Measurements from ENCODE around the gene EFNB2.

The EFNB2 gene

DNA sequence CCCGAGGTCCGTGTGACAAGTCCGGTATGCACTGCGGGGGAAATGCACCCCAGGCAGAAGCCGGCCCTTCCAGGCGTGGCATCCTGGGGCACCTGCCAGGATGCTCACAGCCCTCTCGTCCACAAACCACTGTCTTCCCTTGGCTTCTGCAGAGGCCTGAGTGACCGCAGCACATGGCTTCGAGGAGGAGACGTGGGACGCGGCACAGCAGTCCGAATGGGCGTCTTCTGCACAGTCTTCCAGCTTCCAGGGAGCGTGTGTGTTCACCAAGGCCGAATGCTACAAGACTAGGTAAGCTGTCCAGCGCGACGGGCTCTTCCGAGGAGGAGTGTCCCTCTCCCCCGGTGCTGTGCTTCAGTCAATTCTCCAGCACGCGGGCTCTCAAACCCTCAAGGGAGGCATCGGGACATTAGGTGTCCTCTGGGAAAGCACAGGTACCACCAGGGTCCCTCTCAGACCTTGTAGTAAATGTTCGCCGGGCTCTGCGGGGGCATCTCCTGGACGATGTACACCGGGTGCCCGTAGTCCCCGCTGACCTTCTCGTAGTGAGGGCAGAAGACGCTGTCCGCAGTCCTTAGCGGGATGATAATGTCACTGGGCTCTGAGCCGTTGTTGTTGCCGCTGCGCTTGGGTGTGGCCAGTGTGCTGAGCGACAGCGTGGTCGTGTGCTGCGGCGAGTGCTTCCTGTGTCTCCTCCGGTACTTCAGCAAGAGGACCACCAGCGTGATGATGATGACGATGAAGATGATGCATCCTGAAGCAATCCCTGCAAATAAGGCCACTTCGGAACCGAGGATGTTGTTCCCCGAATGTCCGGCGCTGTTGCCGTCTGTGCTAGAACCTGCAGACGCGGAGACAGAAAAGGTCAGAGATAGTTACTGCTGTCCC lies 42.6 kb downstream of the EFNB2 start:
- in situ Hi-C loops (cut with MboI; ENCODE audit: low pct_unique_long_range_greater_than_20kb, low sequenced_read_pairs), result no loop called here
- no peak for DNase-seq

DNA sequence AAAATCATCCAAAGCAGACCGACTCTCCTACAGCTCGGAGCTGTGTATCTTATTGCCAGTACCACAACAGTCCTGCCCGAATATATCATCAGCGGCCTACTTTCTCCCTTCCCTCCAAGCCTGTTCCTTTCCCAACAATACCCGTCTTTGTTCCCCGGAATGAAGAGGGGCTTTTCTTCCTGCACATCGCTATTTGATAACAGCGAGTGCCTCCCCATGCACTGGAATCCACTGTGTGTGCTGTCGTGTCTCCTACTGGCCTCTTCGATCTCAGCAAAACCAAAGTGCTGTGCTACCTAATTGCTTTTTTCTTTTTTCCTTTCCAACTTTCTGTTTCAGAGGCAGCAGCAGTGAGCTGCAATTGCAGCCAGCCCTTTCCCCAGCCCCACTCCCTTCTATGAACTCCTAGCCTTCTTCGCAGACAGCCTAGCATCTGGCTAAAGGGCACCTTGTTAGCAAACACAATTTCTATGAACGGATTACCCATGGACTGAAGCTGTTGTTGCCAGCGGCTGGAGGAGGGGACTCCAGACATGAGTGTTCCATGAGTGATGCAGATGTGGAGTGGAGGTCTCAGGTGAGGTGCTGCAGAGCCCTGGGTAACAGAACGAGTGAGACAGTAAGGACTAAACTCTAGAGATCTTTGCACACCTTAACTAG lies 43.4 kb downstream of the EFNB2 start:
- in situ Hi-C loops (cut with MboI; ENCODE audit: low pct_unique_long_range_greater_than_20kb, low sequenced_read_pairs), result no loop called here
- DNase-seq, result no peak

DNA sequence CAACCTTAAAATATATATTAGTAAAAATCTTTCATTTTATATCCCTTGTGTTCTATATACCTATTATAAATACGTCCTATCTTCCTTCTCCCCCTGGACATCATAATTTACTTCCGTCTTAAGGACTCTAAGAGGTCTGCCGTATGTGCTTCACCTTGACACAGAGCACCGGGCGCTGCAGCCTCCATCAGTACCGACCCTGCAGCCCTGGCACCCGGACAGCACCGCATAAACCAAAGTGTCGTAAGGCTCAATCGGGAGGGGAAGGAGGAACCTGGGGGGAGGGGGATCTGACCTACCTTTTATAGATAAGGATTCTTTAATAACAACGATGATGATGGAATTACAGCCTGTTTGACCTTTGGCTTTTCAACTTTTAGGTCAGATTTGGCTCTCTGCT lies 44.0 kb downstream of the EFNB2 start:
- in situ Hi-C loops (cut with MboI; ENCODE audit: low pct_unique_long_range_greater_than_20kb, low sequenced_read_pairs), result no loop called here
- no peak for DNase-seq

DNA sequence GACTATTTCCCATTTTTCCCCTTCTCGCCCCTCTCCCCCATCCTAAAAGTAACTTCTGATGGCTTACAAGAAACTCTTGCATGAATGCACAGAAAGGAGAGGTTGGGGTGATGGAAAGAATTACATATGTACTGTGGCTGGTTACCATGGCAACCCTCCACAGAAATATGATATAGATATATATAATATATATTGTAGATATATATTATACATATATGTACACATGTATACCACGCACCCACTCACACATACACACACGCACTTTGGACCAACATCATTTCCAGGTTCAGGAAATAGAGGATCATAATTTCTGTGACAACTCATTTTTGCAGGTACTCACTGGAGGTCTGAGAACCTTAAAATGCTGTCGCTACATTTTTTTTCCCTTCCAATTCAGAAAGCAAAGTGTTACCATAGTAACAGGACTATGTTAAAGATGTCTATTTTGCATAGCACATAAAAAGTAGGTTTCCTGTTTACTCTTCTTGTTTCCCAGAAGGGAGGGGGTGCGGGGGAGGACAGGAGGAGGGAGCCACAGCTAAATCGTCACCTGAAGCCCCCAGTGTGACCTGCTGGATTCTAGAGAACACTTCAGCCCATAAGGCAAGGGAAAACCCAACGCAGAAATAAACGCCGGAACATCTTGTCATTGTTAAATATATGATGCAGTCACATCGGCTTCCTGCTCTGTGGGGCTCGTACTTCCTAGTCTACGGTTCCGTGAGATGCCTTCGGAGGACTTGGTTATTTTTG lies 44.7 kb downstream of the EFNB2 start:
- in situ Hi-C loops (cut with MboI; ENCODE audit: low pct_unique_long_range_greater_than_20kb, low sequenced_read_pairs), result no loop called here
- DNase-seq, result no peak

DNA sequence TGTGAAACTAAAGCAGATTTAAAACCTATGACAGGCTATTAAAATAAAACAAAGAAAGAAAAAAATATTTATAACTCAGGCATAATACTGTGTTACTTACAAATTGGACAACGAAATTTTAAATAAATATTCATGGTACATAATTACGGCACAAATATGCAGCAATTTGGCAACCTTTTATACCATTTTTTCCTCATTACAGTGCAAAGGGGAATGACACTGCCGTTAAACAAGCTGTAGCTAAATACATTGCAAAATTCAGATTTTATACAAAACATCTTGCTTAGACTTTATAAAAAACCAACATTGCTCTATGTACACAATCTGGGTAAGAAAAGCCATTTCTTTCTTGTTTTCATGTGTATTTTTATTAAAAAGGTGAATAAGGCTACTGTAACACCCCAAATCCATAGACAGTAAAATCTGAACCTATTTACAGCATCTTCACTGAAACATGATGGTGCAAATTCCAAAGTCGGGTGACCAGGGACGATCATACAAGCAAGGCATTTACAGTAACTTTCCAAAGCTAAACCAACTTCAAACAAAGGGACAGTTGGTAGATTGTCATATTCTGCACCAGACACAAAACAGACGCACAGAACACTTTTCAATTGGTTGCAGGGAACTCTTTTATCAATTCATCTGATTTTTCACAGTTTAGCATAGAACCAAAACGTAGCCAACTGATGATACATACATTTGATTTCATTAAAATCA lies 45.5 kb downstream of the EFNB2 start:
- DNase-seq, result no peak
- in situ Hi-C loops (cut with MboI; ENCODE audit: low pct_unique_long_range_greater_than_20kb, low sequenced_read_pairs), result no loop called here

DNA sequence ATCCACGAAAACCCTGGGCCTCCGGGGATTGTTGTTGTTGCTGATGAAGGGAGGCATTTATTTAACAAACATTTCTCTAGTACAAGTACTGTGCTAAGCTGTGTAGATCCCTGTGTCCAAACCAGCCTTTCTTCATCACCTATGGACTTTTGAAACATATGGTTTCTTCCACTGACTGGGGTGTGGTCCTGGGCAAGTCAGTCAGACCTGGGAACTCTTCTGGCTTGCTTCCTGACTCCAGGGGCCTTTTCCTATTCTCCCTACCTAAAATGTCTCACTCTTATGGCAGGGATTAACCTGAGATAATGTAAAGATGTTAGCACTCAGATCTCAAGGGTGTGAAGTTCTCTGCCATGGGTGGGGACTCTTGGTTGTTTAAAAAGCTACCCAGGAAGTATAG lies 46.8 kb downstream of the EFNB2 start:
- in situ Hi-C loops (cut with MboI; ENCODE audit: low pct_unique_long_range_greater_than_20kb, low sequenced_read_pairs), result no loop called here
- DNase-seq, result no peak

DNA sequence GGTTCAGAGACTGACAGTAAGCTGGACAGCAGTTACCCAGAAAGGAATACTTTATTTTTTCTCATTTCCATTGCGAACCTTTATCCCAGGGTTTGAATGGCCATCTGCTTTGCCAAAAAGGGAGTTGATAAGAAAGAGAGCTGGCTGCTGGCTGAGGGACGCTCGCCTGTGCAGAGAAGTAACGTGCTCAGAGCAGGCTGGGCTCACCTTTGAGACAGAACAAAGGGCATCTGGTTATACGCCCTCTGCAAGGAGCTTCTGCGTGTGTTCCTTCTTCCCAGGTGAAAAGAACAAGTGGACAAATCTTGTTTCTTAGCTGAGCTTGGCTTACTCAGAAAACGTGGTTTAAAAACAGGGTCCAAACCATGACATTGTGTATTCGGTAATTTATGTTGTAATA lies 47.4 kb downstream of the EFNB2 start:
- in situ Hi-C loops (cut with MboI; ENCODE audit: low pct_unique_long_range_greater_than_20kb, low sequenced_read_pairs), result no loop called here
- no peak for DNase-seq

DNA sequence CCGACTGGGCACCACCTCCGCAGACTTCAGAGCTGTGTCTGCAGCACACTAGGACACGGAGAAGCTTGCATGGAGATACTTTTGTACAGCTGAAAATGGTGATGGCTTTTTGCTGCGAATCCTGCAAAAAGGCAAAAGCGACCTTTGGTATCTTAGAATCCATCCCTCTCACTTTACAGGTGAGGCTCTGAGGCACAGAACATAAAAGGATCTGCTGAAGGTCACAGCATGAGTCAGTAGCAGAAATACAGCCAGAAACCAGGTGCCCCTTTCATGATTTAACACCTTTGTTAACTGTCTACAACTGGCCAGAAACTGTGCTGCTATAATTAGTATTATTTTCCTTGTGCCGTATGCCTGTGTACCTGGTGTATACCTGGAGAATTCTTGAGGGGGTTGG lies 48.3 kb downstream of the EFNB2 start:
- in situ Hi-C loops (cut with MboI; ENCODE audit: low pct_unique_long_range_greater_than_20kb, low sequenced_read_pairs), result no loop called here
- DNase-seq, result no peak

DNA sequence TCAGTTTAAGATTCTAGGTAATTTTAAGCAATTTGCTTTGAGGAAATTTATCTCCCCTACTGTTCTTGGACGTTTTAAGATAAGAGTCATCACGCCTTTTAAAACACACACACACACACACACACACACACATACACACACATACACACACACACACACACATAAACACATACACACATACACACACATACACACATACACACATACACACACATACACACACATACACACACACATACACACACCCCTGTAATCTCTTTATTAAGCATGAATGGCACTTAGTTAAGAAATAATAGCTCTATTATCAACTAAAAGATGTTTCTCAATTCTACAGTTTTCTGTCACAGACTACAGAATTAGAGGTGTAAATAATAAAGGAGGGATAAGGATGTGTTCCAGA lies 49.2 kb downstream of the EFNB2 start:
- in situ Hi-C loops (cut with MboI; ENCODE audit: low pct_unique_long_range_greater_than_20kb, low sequenced_read_pairs), result no loop called here
- DNase-seq, result no peak

DNA sequence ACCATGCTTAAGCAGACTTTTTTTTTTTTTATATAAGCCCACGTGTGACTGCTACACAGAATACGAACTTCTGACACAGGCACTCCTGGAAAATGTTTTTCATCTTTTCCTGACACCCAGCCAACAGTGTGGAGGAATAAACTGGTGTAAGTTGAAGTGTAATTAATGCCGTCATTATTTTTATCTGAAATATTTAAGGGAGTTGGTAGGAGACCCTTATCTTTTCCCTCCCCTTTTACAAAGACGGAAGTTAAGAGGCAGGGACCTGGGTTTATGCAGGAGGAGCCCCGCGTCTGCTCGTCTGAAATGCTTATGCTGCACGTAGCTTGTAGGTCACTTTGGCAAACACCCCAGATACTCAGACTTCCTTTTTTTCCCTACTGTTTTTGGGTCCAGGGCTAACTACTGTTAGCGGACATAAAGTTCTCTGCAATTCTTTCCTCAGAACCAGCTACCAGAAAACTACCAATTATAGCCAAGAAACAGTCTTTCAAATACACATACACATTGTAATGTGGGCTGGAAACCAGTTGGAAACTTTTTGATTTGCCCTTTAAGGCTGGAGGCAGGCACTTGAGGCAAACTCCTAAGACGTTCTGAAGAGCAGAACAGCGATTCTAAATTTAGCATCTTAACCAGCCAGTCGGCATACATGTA lies 50.8 kb downstream of the EFNB2 start:
- in situ Hi-C loops (cut with MboI; ENCODE audit: low pct_unique_long_range_greater_than_20kb, low sequenced_read_pairs), result no loop called here
- DNase-seq, result peak; percentile 53

DNA sequence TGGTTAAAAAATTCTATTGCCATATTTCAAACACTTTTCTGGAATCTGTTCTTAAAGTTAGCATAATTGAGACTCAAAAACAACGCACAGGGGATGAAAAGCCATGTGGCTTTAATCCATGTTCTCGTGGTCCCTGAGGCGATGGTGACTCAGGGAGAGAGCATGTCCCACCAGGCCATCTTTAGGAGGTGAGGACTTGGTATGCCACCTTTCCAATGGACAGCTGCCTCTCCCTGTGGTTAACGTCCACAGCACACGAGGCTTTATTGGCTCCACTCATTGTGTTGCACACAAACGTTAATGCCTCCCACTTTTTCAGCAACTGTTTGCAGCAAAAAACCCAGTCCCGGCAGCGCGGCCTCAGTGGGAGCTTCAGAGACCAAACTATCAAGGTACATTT lies 51.4 kb downstream of the EFNB2 start:
- DNase-seq, result no peak
- in situ Hi-C loops (cut with MboI; ENCODE audit: low pct_unique_long_range_greater_than_20kb, low sequenced_read_pairs), result no loop called here

DNA sequence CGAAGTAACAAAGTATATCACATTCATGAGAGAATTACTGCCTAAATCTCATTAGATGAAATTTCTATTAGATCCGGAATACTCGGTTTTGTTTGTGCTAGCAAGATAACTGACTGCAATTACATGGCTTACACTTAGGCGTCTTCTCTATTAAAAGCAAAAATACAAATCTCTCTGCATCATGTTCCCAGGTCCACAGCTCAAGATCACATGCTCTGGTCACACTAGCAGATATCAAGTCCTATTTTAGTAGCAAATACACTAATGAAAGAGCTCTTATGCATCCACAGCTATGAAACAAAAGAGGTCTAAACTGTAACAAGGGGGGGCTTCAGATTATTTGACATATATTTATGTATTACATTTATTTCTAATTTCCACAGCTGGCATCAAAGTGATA lies 53.5 kb downstream of the EFNB2 start:
- no peak for DNase-seq
- in situ Hi-C loops (cut with MboI; ENCODE audit: low pct_unique_long_range_greater_than_20kb, low sequenced_read_pairs), result no loop called here

DNA sequence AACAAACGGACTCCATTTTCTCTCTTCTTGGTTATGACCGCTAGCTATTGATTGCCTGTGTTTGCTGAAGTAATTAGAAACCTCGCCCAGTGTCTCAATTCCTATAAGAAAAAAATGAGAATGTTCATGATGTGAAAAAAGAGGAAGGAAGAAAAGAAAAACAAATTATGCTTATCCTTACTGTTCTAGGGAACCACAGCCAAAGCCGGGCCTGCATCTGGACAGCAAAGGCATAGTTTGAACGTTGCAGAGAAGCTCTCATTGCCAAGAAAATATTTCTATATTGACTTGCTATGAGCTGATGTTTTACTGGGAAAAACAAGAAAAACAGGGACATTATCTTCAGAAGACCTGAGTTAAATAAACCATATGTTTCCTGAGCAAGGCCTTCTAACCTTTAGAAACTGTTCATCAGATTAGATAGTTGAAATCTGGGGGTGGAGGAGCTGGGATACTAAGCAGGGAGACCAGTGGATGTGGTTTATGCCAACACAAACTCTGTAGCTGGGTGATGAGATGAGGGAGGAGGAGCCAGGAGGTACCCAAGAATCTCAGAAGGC lies 55.0 kb downstream of the EFNB2 start:
- in situ Hi-C loops (cut with MboI; ENCODE audit: low pct_unique_long_range_greater_than_20kb, low sequenced_read_pairs), result no loop called here
- DNase-seq, result no peak

DNA sequence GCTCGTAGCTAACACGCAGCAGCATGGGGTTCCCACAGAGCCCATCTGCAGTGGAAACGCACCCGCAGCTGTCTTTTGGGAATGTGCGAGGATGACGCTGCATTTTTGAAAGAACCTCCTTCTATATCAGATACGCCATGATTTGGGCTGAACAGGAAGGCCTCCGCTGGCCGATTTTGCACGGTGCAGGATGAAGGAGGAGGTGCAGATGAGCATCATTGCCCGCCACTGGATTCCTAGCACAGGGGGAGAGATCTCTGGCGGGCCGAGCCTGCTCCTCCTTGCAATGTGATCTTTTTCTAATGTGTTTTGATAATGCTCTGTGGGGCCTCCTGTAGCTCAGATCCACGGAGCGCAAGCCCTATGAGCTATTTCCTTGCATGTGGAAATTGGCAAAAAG lies 55.5 kb downstream of the EFNB2 start:
- no peak for DNase-seq
- in situ Hi-C loops (cut with MboI; ENCODE audit: low pct_unique_long_range_greater_than_20kb, low sequenced_read_pairs), result no loop called here

DNA sequence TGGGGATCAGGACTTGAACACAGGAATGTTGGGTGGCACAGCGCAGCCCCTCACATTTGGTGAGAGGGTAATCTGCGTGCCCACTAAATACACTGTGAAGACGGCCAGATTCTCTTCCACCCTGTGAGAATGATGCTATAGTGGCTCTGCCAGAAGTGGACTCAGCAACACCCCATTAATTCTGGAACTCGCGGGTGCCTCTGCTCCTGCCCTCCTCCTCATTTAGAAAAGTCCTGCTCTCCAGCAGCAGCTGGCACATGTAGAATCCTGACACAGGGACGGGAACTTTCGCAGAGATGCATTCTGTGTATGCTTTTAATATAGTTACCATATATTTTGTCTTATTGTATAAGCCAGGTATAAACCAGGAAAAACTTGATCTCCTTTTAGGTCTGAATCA lies 57.3 kb downstream of the EFNB2 start:
- no peak for DNase-seq
- in situ Hi-C loops (cut with MboI; ENCODE audit: low pct_unique_long_range_greater_than_20kb, low sequenced_read_pairs), result no loop called here

DNA sequence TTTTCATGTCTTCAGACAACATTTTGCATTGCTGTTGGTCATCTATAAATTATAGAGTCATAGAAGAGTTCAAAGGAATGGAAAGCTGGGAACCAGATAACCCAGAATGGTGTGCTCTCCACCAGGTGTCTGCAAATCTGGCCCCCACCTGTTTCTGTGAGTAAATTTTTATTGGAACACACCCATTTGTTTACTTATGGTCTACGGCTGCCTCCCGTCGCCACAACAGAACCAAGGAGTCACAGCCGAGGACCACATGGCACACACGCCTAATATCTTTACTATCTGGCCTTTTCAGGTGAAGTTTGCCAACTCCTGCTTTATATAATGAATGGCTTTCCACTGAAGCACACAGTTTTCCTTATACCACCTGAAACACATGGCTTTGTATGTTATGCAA lies 58.2 kb downstream of the EFNB2 start:
- no peak for DNase-seq
- in situ Hi-C loops (cut with MboI; ENCODE audit: low pct_unique_long_range_greater_than_20kb, low sequenced_read_pairs), result no loop called here

DNA sequence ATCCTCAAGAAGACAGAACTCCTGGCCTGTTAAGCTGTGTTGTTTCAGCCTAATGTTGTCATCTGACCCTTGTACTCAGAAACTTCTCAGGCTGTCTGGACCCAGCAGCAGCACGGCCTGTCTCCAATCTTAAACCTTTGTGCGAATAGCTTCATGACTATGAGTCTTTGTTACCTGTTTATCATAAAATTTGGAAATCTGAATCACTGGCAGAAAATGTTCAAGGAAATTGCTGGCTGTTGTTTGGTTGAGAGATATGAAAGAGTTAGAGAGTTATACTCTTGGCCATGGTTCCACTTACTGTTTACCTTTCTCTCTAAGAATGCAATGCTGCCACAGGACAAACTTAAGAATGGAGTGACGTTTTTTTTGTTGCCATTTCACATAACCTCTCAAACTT lies 59.6 kb downstream of the EFNB2 start:
- no peak for DNase-seq

DNA sequence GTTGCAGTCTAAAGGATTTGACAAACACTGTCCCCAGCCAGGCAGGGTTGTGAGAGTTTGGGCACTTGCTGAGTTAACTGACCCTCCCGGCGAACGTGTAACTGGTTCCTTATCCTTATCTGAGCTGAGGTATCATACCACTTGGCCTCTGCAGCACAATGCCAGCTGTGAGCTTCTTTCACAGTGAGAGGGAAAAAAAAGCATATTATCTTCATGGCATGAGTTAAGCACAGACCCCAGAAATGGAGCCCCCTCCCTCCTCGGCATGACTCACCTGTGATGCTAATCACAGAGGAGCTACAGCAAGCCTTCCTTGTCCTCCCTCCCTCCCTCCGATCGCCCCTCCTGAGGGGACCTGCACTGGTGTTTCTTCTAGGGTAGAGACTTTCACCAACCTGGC lies 60.5 kb downstream of the EFNB2 start:
- no peak for DNase-seq
- in situ Hi-C loops (cut with MboI; ENCODE audit: low pct_unique_long_range_greater_than_20kb, low sequenced_read_pairs), result no loop called here

More for the DNA sequence above, 59.6 kb downstream of the EFNB2 start:
- in situ Hi-C loops (cut with MboI; ENCODE audit: low pct_unique_long_range_greater_than_20kb, low sequenced_read_pairs), result no loop called here

DNA sequence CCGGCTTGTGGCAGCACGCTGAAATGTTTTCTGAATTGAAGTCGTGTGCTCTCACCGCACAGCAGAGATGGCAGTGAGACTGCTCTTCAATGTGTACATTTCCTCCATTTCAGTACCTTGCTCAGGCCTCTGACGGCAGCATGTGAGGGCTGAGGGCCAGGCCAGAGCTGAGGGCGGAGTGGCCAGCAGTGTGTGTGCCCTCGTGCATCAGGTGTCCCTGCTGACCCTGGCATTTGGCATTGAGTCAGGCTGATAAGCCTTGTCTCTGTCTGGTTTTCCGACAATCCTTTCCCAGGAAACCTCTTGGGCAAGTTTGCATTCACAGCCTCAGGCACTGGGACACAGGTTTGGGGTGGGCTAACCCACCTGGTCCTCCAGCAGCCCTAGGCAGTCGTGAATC lies 62.3 kb downstream of the EFNB2 start:
- no peak for DNase-seq
- in situ Hi-C loops (cut with MboI; ENCODE audit: low pct_unique_long_range_greater_than_20kb, low sequenced_read_pairs), result no loop called here

Data from KBM-7 (cell line).